ENCODE results near the gene MCTP1.
A peak's percentile ranks its signal among the peaks of the same experiment; 100 is the strongest.

The MCTP1 gene

GRCh38 chr5:95020345-95020744, 264.5 kb downstream of the MCTP1 start:
- H4K8ac ChIP-seq (ENCODE audit: low read length) = no peak overlapping the region
- no peak overlapping the region for H3K23ac ChIP-seq (ENCODE audit: low read length in 2 of 2)
- H3K36me3 ChIP-seq (ENCODE audit: control insufficient read depth in 1 of 2, insufficient read depth in 2 of 2, low read depth in 1 of 2, low read length in 2 of 2) = no peaks in the 10 kb centered on the region
- no peak overlapping the region for H2AK5ac ChIP-seq (ENCODE audit: low read length, severe bottlenecking)
- no peak for DNase-seq
- H3K4me3 ChIP-seq (ENCODE audit: insufficient read depth in 1 of 2, low read depth in 1 of 2, low read length in 2 of 2) = no peak overlapping the region
- no peak overlapping the region for H4K91ac ChIP-seq (ENCODE audit: low read length)
- peaks cover 2% of the 10 kb centered on the region for H3K4me1 ChIP-seq (ENCODE audit: control insufficient read depth, insufficient read depth, low read depth, low read length)
- no peak overlapping the region for H2BK120ac ChIP-seq (ENCODE audit: low read depth, low read length)
- peaks cover 7% of the 10 kb centered on the region for H3K79me1 ChIP-seq (replicated peaks; ENCODE audit: low read length, poor library complexity, severe bottlenecking)
- WGBS = no CpG with 5 or more reads among the region's 1 CpG
- no peak overlapping the region for H3K18ac ChIP-seq (ENCODE audit: low read depth in 1 of 2, low read length in 2 of 2)
- no peaks in the 10 kb centered on the region for H3K9me3 ChIP-seq (ENCODE audit: control insufficient read depth, low read length)
- H3K27ac ChIP-seq (ENCODE audit: low read length, poor library complexity, severe bottlenecking) = no peak overlapping the region
- H2BK12ac ChIP-seq (ENCODE audit: low read length in 2 of 2) = no peak overlapping the region
- H3K4ac ChIP-seq (ENCODE audit: low read depth in 1 of 2, low read length in 2 of 2) = no peak overlapping the region
- H2BK5ac ChIP-seq (ENCODE audit: low read depth, low read length, poor library complexity, severe bottlenecking) = no peak overlapping the region
- no peak overlapping the region for H2AFZ ChIP-seq (ENCODE audit: low read depth, low read length)
- no peak overlapping the region for H3K14ac ChIP-seq (ENCODE audit: low read length in 2 of 2)
- H3K27me3 ChIP-seq (ENCODE audit: control insufficient read depth in 1 of 2, insufficient read depth in 1 of 2, low read length in 2 of 2) = no peaks in the 10 kb centered on the region
- no peak overlapping the region for H2BK15ac ChIP-seq (ENCODE audit: low read depth, poor library complexity, severe bottlenecking)
- H3K9ac ChIP-seq (ENCODE audit: low read length) = no peak overlapping the region
- no peak overlapping the region for H3K4me2 ChIP-seq (ENCODE audit: low read length, poor library complexity, severe bottlenecking)

- peaks cover 2% of the 10 kb centered on the region for H3K4me1 ChIP-seq (ENCODE audit: control insufficient read depth, insufficient read depth, low read depth, low read length)
- no peak overlapping the region for H3K14ac ChIP-seq (ENCODE audit: low read length in 2 of 2)
- H2BK5ac ChIP-seq (ENCODE audit: low read depth, low read length, poor library complexity, severe bottlenecking) = no peak overlapping the region
- no peak overlapping the region for H3K27ac ChIP-seq (ENCODE audit: low read length, poor library complexity, severe bottlenecking)
- H3K9ac ChIP-seq (ENCODE audit: low read length) = no peak overlapping the region
- H3K9me3 ChIP-seq (ENCODE audit: control insufficient read depth, low read length) = no peaks in the 10 kb centered on the region
- no peak for DNase-seq
- H3K18ac ChIP-seq (ENCODE audit: low read depth in 1 of 2, low read length in 2 of 2) = no peak overlapping the region
- H3K4me2 ChIP-seq (ENCODE audit: low read length, poor library complexity, severe bottlenecking) = no peak overlapping the region
- H3K23ac ChIP-seq (ENCODE audit: low read length in 2 of 2) = no peak overlapping the region
- H3K4ac ChIP-seq (ENCODE audit: low read depth in 1 of 2, low read length in 2 of 2) = no peak overlapping the region
- no peak overlapping the region for H2BK12ac ChIP-seq (ENCODE audit: low read length in 2 of 2)
- WGBS = 43% methylated on average over 2 of the region's 2 CpGs
- H2AFZ ChIP-seq (ENCODE audit: low read depth, low read length) = no peak overlapping the region
- H2BK120ac ChIP-seq (ENCODE audit: low read depth, low read length) = no peak overlapping the region
- no peaks in the 10 kb centered on the region for H3K27me3 ChIP-seq (ENCODE audit: control insufficient read depth in 1 of 2, insufficient read depth in 1 of 2, low read length in 2 of 2)
- no peak overlapping the region for H3K4me3 ChIP-seq (ENCODE audit: insufficient read depth in 1 of 2, low read depth in 1 of 2, low read length in 2 of 2)
- H4K91ac ChIP-seq (ENCODE audit: low read length) = no peak overlapping the region
- no peak overlapping the region for H2BK15ac ChIP-seq (ENCODE audit: low read depth, poor library complexity, severe bottlenecking)
- no peak overlapping the region for H4K8ac ChIP-seq (ENCODE audit: low read length)
- no peak overlapping the region for H2AK5ac ChIP-seq (ENCODE audit: low read length, severe bottlenecking)
- peaks cover 8% of the 10 kb centered on the region for H3K79me1 ChIP-seq (replicated peaks; ENCODE audit: low read length, poor library complexity, severe bottlenecking)
- H3K36me3 ChIP-seq (ENCODE audit: control insufficient read depth in 1 of 2, insufficient read depth in 2 of 2, low read depth in 1 of 2, low read length in 2 of 2) = no peaks in the 10 kb centered on the region
Observed at GRCh38 chr5:95018946-95019345, 265.9 kb downstream of the MCTP1 start.

GRCh38 chr5:95018511-95018910, 266.4 kb downstream of the MCTP1 start:
- no peak overlapping the region for H3K14ac ChIP-seq (ENCODE audit: low read length in 2 of 2)
- H3K18ac ChIP-seq (ENCODE audit: low read depth in 1 of 2, low read length in 2 of 2) = no peak overlapping the region
- H3K9ac ChIP-seq (ENCODE audit: low read length) = no peak overlapping the region
- no peak overlapping the region for H2BK5ac ChIP-seq (ENCODE audit: low read depth, low read length, poor library complexity, severe bottlenecking)
- no peak overlapping the region for H3K4ac ChIP-seq (ENCODE audit: low read depth in 1 of 2, low read length in 2 of 2)
- no peak for DNase-seq
- no peak overlapping the region for H3K23ac ChIP-seq (ENCODE audit: low read length in 2 of 2)
- peaks cover 8% of the 10 kb centered on the region for H3K79me1 ChIP-seq (replicated peaks; ENCODE audit: low read length, poor library complexity, severe bottlenecking)
- no peak overlapping the region for H4K91ac ChIP-seq (ENCODE audit: low read length)
- no peak overlapping the region for H2AFZ ChIP-seq (ENCODE audit: low read depth, low read length)
- no peak overlapping the region for H2BK15ac ChIP-seq (ENCODE audit: low read depth, poor library complexity, severe bottlenecking)
- H3K27ac ChIP-seq (ENCODE audit: low read length, poor library complexity, severe bottlenecking) = no peak overlapping the region
- no peak overlapping the region for H2AK5ac ChIP-seq (ENCODE audit: low read length, severe bottlenecking)
- H2BK120ac ChIP-seq (ENCODE audit: low read depth, low read length) = no peak overlapping the region
- peaks cover 2% of the 10 kb centered on the region for H3K4me1 ChIP-seq (ENCODE audit: control insufficient read depth, insufficient read depth, low read depth, low read length)
- no peaks in the 10 kb centered on the region for H3K9me3 ChIP-seq (ENCODE audit: control insufficient read depth, low read length)
- 93% methylated on average over 1 of the region's 1 CpG for WGBS
- no peak overlapping the region for H4K8ac ChIP-seq (ENCODE audit: low read length)
- no peak overlapping the region for H3K4me3 ChIP-seq (ENCODE audit: insufficient read depth in 1 of 2, low read depth in 1 of 2, low read length in 2 of 2)
- H3K4me2 ChIP-seq (ENCODE audit: low read length, poor library complexity, severe bottlenecking) = no peak overlapping the region
- H3K27me3 ChIP-seq (ENCODE audit: control insufficient read depth in 1 of 2, insufficient read depth in 1 of 2, low read length in 2 of 2) = no peaks in the 10 kb centered on the region
- H3K36me3 ChIP-seq (ENCODE audit: control insufficient read depth in 1 of 2, insufficient read depth in 2 of 2, low read depth in 1 of 2, low read length in 2 of 2) = no peaks in the 10 kb centered on the region
- H2BK12ac ChIP-seq (ENCODE audit: low read length in 2 of 2) = no peak overlapping the region

GRCh38 chr5:95009812-95010211, 275.1 kb downstream of the MCTP1 start:
- no peak overlapping the region for H3K14ac ChIP-seq (ENCODE audit: low read length in 2 of 2)
- H3K36me3 ChIP-seq (ENCODE audit: control insufficient read depth in 1 of 2, insufficient read depth in 2 of 2, low read depth in 1 of 2, low read length in 2 of 2) = peaks cover 0 to under 1% of the 10 kb centered on the region in 2 experiments
- no peak overlapping the region for H3K4me3 ChIP-seq (ENCODE audit: insufficient read depth in 1 of 2, low read depth in 1 of 2, low read length in 2 of 2)
- H3K18ac ChIP-seq (ENCODE audit: low read depth in 1 of 2, low read length in 2 of 2) = no peak overlapping the region
- H2BK15ac ChIP-seq (ENCODE audit: low read depth, poor library complexity, severe bottlenecking) = no peak overlapping the region
- H3K23ac ChIP-seq (ENCODE audit: low read length in 2 of 2) = no peak overlapping the region
- H3K9ac ChIP-seq (ENCODE audit: low read length) = no peak overlapping the region
- no peak overlapping the region for H4K91ac ChIP-seq (ENCODE audit: low read length)
- H3K4me1 ChIP-seq (ENCODE audit: control insufficient read depth, insufficient read depth, low read depth, low read length) = no peaks in the 10 kb centered on the region
- no peak overlapping the region for H3K4me2 ChIP-seq (ENCODE audit: low read length, poor library complexity, severe bottlenecking)
- no peak overlapping the region for H2BK120ac ChIP-seq (ENCODE audit: low read depth, low read length)
- H3K4ac ChIP-seq (ENCODE audit: low read depth in 1 of 2, low read length in 2 of 2) = no peak overlapping the region
- peaks cover 3% of the 10 kb centered on the region for H3K9me3 ChIP-seq (ENCODE audit: control insufficient read depth, low read length)
- no peak overlapping the region for H4K8ac ChIP-seq (ENCODE audit: low read length)
- H2AK5ac ChIP-seq (ENCODE audit: low read length, severe bottlenecking) = peak overlapping the region; percentile 66
- no peaks in the 10 kb centered on the region for H3K27me3 ChIP-seq (ENCODE audit: control insufficient read depth in 1 of 2, insufficient read depth in 1 of 2, low read length in 2 of 2)
- no peak overlapping the region for H3K27ac ChIP-seq (ENCODE audit: low read length, poor library complexity, severe bottlenecking)
- 100% methylated on average over 2 of the region's 2 CpGs for WGBS
- H2BK12ac ChIP-seq (ENCODE audit: low read length in 2 of 2) = no peak overlapping the region
- H2AFZ ChIP-seq (ENCODE audit: low read depth, low read length) = no peak overlapping the region
- no peak overlapping the region for H2BK5ac ChIP-seq (ENCODE audit: low read depth, low read length, poor library complexity, severe bottlenecking)
- H3K79me1 ChIP-seq (replicated peaks; ENCODE audit: low read length, poor library complexity, severe bottlenecking) = peaks cover 29% of the 10 kb centered on the region
- no peak for DNase-seq

All from mesenchymal stem cell (in vitro differentiated cells and primary cell).